ENCODE measurements around the gene LRRC8D. TPM values are rescaled to one million over a fixed set of nuclear protein-coding genes. Genes with fewer than 3 reads are reported as not detected.
"Not testable (repeated sequence)": the region's sequence is repeated elsewhere in the genome, so short reads cannot be mapped to it uniquely, and the experiment has no call there.

The LRRC8D gene
- total RNA-seq, 1 donor from 2014 or later, result 5.5 TPM

DNA sequence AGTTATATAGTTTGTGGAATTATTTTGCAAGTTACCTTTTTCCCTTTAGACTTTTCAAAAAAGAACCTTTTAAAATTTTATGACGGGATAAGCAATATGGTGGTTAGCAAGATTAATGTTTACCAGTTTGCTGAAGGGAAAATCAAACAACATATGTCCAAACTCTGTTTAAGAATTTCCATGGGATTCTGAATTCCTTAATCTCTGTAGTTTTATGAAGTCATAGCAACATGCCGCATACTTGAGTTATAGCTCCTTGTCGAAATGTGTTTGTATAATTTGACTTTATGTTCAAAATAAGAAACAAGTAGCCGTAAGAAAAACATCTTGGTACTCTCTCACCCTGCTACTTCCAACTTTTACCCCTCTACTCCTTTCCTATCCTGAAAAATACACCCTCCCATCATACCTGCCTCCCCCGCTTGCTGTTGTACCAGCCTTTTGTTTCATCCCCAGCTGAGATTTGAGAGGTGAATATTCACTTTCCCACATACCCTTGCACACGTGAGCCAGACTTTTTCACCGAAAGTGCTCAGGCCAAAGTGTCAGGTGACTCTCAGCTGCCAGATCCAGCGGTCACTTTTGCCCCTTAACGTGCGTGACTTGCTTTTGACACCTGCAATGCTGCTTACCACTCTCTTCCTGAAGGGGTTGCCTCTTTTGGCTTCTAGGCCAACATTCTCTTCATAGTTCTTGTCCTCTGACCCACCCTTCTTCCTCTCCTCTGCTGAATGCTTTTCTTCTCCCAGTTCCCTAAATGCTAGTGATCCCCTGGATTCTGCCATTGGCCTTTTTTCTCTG, 90.6 kb downstream of the LRRC8D start:
- DNase-seq (ENCODE audit: low spot score), result no peak

DNA sequence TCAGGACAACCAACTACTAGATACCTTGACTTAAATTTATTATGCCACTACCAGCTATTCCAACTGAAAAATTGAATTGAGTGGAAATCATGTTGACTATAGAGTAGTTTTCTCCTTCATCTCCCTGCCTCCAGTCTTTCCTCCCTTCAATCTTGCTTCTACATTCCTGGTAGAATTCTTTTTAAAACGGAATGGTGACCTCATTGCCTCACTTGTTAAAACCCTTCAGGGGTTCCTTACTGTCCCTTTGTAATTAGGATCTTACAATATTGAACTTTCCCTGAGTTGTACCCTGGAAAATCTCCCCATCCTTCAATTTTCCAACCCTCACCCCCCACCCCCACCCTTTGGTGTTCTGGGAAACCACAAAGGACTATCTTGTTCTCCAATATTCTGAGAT, 91.2 kb downstream of the LRRC8D start:
- DNase-seq (ENCODE audit: low spot score), result no peak

DNA sequence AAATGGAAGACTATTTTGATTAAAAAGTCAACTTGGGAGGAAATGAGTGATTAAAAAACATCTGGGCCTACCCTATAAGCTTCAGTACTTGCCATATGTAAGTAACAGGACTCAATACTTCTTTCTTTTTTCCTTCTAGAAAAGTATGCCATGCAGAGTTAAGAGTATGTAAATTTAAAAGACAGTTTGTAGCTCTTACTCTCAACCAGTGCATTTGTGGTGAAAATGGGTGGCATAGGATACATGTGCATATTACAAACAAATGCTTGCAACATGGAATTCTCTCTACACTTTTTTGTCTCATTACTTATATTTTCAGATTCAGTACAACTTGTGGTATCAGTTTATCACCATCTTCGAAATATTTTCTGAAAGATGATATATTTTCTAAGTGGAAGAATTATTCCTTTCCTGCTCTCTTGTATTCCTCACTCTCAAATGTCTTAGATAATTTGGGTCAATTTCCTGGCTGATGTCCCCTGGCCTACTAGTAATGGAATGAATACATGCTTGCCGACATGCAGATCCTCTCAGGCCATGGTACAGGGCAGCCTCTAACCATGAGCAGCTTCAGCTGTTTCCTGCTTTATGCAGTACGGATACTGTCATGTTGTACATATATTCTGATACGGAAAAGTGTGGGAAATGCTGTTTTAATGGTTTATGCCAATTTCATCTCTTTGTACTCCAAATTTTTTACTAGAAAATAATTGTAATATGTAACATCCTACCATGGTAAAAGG, 92.7 kb downstream of the LRRC8D start:
- no peak for DNase-seq (ENCODE audit: low spot score)

GRCh38 chr1:89917353-89917752, 96.5 kb downstream of the LRRC8D start:
- no peak for DNase-seq (ENCODE audit: low spot score)

DNA sequence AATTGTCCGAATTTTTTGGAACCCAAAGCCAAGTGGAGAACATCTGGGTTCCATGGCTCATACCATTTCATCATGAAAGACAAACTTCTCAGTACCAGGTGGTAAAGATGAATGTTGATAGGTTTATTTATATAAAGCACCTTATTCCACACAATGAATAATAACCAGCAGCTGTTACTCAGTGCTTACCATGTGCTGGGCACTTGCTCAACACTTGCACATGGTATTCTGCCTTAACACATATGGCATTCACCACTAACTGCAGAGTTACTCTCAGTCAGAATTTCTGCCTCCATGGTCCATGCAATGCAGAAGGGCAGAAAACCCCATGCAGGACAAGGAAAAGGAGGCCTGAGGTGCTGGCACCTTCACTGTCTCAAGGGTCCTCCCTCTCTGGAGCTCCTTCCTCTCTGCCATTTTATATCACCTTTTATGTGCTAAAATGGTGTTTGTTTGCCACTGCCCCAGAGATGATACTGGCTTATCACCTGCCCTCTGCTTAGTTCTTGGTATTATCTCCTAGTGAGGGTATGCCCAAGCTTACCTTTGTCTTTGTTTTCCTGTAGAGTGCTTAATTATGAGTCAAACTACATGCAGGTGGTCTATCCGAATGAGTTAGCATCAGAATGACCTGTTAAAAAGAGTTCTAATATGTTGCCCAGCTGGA, 97.4 kb downstream of the LRRC8D start:
- no peak for DNase-seq (ENCODE audit: low spot score)

- DNase-seq (ENCODE audit: low spot score), result no peak
These were observed 97.9 kb downstream of the LRRC8D start for GRCh38 chr1:89918794-89919155.

DNA sequence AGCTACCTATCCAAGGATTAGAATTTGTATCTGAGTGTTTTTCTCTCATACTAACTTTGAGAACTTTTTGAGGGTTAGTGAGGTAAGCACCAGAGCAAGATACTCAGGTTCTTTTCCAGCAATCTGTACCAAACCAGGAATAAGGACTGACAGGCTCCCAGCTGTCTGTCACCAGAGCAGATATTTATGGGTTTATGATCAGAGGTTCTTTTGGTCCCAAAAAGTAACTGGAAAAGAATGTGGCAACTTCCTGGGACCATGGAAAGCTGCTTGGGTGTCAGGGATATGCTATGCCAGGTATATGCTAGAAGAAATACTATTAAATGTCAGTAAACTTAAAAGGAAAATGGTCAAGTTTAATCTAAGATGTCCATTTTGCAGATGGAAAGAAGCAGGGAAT, 98.3 kb downstream of the LRRC8D start:
- no peak for DNase-seq (ENCODE audit: low spot score)

DNA sequence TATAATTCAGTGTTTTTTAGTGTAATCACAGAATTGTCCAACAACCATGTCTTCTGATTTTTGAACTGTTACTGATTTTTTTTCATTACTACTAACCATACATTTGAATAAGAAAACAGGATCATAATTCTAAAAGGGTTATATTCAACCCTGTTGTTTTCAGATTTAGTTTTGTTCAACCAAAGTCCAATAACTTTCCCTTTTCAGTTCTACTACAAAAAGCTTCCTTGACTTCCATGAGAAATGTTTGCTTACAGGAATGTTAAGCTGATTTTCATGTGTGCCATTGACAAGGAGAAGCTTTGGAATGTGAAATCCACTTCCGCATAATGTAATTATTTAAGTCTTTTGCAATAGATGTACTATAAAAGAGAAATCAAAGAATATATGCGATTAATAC, 102.1 kb downstream of the LRRC8D start:
- no peak for DNase-seq (ENCODE audit: low spot score)

GRCh38 chr1:89923517-89923916, 102.7 kb downstream of the LRRC8D start:
- no peak for DNase-seq (ENCODE audit: low spot score)

GRCh38 chr1:89924075-89924474, 103.2 kb downstream of the LRRC8D start:
- DNase-seq (ENCODE audit: low spot score), result not testable (repeated sequence)

GRCh38 chr1:89927049-89927448, 106.2 kb downstream of the LRRC8D start:
- no peak for DNase-seq (ENCODE audit: low spot score)

DNA sequence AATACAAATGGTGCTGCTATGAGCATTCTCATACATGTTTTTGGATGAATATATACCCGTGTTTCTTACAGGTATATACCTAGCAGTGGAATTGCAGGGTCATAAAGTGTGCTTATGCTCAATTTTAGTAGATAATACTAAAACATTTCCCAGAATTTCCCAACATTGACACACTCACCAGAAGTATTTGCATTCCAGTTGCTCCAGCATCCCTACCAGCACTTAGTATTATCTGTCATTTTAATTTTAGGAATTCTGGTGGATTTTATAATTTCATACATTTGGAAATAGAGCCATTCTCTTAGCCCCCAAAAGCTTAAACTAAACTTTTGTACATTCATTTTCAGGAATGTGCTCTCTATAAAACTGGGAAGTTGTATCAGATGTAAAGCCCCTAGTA, 106.6 kb downstream of the LRRC8D start:
- DNase-seq (ENCODE audit: low spot score), result no peak

DNA sequence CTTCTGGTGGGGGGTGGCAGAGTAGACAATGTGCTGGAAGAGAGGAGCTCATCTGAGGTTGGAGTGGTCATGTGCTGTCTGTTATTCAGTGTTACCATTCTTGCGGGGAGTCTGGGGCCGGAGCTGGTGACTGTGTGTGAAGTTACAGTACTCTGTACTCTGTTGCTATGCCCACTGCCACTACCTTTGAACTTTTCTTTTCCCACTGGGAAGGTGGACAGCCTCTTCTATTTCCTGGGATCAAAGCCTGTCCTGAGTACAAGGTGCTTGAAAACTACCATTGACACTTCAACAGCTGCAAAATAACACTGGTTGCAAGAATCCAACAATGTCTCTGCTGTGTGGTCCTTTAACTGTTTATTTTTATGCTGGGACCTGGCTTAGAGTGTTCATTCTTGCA, 107.7 kb downstream of the LRRC8D start:
- DNase-seq (ENCODE audit: low spot score), result no peak

DNA sequence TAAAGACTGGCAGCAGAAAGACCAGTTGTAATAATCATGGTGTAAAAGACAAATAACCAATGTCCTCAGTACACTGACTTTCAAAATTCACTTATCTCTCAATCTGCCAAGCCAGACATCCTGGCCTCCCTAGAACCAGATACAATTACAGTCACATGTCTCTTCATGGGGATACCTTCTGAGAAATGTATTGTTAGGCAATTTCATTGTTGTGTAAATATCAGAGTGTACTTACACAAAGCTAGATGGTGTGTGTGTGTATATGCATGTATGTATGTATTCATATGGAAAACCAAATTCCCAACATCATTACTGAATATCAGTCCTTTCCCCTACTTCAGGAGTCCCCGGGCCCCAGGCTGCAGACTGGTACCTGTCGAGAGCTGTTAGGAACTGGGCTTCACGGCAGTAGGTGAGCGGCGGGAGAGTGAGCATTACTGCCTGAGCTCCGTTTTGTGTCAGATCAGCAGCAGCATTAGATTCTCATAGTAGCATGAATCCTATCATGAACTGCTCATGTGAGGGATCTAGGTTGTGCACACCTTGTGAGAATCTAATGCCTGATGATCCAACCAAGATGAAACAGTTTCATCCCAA, 108.7 kb downstream of the LRRC8D start:
- no peak for DNase-seq (ENCODE audit: low spot score)

- no peak for DNase-seq (ENCODE audit: low spot score)
These were observed 109.7 kb downstream of the LRRC8D start for GRCh38 chr1:89930579-89930978.

DNA sequence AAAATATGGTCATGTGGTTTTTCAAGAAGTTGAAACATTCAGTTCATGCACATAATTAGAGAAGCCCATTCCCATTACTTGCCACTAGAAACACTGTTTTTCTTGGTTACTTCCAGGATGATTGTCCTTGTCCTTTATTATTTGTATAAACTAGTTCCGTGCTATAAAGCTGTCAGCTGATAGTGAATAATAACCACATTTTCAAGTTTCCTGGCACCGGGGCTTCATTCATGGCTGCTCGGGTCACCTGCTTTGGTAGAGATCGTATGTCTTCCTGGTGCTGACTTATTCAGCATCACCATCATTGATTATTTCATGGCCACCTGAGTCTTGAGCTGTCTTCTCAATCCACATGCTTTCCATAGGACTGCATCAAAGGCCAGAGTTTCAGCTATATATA, 111.1 kb downstream of the LRRC8D start:
- DNase-seq (ENCODE audit: low spot score), result no peak

DNA sequence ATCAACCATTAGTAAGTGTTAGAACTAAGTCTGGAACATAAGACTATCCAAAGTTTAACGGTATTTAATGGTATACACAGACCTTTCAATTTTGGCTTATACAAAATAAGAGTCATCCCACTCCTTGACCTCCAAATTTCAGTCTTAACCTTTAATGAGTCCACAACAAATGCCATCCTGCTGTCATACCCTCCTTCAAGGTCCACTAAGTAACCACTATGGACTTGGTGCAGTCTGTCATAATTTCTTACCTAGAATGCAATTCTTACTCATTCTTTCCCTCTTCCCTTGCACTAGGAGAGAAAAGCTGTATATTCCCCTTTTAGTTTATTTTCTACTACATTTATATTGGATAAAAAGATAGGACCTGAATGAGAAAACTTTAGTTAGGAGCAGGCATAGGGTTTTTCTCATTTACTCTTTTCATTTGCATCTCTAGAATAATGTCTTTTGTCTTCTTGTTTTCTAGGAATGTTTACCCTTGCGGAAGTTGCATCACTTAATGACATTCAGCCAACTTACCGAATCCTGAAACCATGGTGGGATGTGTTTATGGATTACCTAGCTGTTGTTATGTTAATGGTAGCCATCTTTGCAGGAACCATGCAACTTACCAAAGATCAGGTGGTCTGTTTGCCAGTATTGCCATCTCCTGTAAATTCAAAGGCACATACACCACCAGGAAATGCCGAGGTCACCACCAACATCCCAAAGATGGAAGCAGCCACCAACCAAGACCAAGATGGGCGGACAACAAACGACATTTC, 111.9 kb downstream of the LRRC8D start:
- no peak for DNase-seq (ENCODE audit: low spot score)

- no peak for DNase-seq (ENCODE audit: low spot score)
These were observed 113.6 kb downstream of the LRRC8D start for GRCh38 chr1:89934461-89934860.

- DNase-seq (ENCODE audit: low spot score), result no peak
These were observed 114.4 kb downstream of the LRRC8D start for GRCh38 chr1:89935235-89935634.

GRCh38 chr1:89936694-89937093, 115.9 kb downstream of the LRRC8D start:
- DNase-seq (ENCODE audit: low spot score), result no peak

Measured in umbilical cord (tissue), 2 donors.